Measurements from ENCODE around the gene DNM3. TPM values are rescaled to one million over a fixed set of nuclear protein-coding genes. Genes with fewer than 3 reads are reported as not detected.

DNM3 gene
- total RNA-seq, 1 donor from 2014 or later: 15.4 TPM

DNA sequence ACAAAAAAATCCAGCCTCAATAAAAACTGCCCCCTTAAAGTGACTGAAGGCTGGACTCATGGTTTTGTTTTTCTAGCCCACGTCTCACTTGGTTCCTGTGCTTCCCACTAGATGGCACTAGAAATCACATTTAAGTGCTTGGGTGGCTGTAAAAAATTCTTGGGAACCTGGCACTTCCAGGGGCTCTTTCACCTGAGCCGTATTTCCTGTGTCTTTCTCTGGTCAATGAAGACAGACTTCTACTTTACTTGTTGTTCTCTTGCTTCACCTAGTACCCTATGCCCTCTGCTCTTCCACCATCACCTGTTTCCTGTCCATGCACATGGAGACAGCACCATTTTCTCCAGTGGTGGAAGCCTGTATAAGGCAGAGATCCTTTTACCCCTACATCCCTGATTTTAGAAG lies 39.8 kb upstream of the DNM3 start:
- TF ChIP-seq, protein P1, sequence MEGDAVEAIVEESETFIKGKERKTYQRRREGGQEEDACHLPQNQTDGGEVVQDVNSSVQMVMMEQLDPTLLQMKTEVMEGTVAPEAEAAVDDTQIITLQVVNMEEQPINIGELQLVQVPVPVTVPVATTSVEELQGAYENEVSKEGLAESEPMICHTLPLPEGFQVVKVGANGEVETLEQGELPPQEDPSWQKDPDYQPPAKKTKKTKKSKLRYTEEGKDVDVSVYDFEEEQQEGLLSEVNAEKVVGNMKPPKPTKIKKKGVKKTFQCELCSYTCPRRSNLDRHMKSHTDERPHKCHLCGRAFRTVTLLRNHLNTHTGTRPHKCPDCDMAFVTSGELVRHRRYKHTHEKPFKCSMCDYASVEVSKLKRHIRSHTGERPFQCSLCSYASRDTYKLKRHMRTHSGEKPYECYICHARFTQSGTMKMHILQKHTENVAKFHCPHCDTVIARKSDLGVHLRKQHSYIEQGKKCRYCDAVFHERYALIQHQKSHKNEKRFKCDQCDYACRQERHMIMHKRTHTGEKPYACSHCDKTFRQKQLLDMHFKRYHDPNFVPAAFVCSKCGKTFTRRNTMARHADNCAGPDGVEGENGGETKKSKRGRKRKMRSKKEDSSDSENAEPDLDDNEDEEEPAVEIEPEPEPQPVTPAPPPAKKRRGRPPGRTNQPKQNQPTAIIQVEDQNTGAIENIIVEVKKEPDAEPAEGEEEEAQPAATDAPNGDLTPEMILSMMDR (IDR thresholded peaks at IDR 0.05): peak; percentile 79
- no peak overlapping the region for H3K27ac ChIP-seq
- no peak overlapping the region for H3K4me3 ChIP-seq
- DNase-seq: no peak
- peaks cover 12% of the 10 kb centered on the region for H3K4me1 ChIP-seq
- H3K27me3 ChIP-seq: no peaks in the 10 kb centered on the region
- intact Hi-C loops (cut with DNase I): loop anchor here (2.0 kb wide), 1 partner anchor 183 kb away; no protein-coding TSS in a partner anchor
- H3K36me3 ChIP-seq: peaks cover 15% of the 10 kb centered on the region
- ATAC-seq: peak; percentile 69
- H3K9me3 ChIP-seq: no peaks in the 10 kb centered on the region

DNA sequence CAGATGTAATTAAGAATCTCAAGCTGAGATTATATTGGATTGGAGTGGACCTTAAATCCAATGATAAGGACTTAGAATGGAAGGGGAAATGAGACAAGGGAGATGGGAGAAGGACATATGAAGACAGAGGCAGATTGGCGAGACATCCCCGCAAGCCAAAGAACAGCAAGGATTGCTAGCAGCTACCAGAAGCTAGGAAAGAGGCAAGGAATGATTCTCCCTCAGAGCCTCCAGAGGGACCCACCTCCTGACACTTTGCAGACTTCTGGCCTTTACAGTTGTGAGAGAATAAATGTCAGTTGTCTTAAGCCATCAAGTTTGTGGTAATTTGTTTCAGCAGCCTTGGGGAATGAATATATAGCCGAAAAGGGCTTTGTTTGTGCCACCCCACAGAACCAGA lies 39.1 kb upstream of the DNM3 start:
- TF ChIP-seq, protein P1 (IDR thresholded peaks at IDR 0.05): no peak

DNA sequence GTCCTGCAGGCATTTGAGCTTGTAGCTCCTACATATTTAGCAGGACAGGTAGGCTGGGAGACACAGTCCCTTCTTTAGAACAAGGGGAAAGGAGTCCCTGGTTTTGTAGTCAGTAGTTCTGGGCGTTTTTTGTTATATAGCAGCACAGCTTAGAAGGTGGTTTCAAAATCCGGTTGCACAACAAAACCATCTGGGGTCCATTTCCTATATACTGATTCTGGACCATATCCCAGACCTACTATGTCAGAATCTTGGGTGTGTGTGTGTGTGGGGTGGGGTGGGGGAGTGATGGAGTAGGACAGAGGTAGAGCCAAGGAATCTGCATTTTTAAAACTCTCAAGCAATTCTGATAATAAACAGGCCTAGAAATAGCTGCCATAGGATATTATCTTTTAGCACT lies 38.3 kb upstream of the DNM3 start:
- Histone ChIP-seq H3K9me3 (no peaks in the 10 kb centered on the region), H3K27me3 (no peaks in the 10 kb centered on the region), H3K4me3 (no peak overlapping the region), H3K36me3 (no peaks in the 10 kb centered on the region), H3K27ac (no peak overlapping the region), H3K4me1 (peaks cover 12% of the 10 kb centered on the region)
- ATAC-seq: no peak
- no peak for DNase-seq
- intact Hi-C loops (cut with DNase I): no loop called here
- TF ChIP-seq, protein P1 (IDR thresholded peaks at IDR 0.05): no peak

More for the DNA sequence above, 39.1 kb upstream of the DNM3 start:
- intact Hi-C loops (cut with DNase I): no loop called here
- Histone ChIP-seq H3K9me3 (no peaks in the 10 kb centered on the region), H3K4me3 (no peak overlapping the region), H3K27me3 (no peaks in the 10 kb centered on the region), H3K36me3 (peaks cover 8% of the 10 kb centered on the region), H3K4me1 (peaks cover 12% of the 10 kb centered on the region), H3K27ac (no peak overlapping the region)
- ATAC-seq (no peak), DNase-seq (no peak)

DNA sequence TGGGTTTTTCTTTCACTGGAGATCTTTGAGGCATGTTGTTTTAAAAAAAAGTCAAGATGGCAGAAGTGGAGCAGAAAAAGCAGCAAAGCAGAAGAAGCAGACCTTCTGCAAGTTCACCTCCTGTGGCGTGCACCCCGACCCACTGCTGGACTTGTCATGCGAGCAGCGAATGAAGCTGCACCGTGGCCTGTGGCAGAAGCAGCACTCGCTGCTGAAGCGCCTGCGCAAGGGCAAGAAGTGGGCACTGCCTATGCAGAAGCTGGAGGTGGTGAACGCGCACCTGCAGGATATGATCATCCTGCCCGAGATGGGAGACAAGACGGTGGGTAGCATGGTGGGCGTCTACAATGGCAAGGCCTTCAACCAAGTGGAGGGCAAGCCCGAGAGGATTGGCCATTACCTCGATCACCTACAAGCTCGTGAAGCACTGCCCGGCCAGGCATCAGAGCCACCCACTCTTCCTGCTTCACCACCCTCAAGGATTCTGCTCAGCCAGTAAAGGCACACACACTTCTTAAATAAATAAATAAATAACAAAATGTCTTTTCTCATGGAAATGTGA lies 37.8 kb upstream of the DNM3 start:
- Histone ChIP-seq H3K36me3 (no peaks in the 10 kb centered on the region), H3K27me3 (no peaks in the 10 kb centered on the region), H3K4me3 (no peak overlapping the region), H3K9me3 (no peaks in the 10 kb centered on the region), H3K4me1 (peaks cover 12% of the 10 kb centered on the region), H3K27ac (no peak overlapping the region)
- DNase-seq: no peak
- intact Hi-C loops (cut with DNase I): no loop called here
- TF ChIP-seq, protein P1 (IDR thresholded peaks at IDR 0.05): no peak
- ATAC-seq: no peak

DNA sequence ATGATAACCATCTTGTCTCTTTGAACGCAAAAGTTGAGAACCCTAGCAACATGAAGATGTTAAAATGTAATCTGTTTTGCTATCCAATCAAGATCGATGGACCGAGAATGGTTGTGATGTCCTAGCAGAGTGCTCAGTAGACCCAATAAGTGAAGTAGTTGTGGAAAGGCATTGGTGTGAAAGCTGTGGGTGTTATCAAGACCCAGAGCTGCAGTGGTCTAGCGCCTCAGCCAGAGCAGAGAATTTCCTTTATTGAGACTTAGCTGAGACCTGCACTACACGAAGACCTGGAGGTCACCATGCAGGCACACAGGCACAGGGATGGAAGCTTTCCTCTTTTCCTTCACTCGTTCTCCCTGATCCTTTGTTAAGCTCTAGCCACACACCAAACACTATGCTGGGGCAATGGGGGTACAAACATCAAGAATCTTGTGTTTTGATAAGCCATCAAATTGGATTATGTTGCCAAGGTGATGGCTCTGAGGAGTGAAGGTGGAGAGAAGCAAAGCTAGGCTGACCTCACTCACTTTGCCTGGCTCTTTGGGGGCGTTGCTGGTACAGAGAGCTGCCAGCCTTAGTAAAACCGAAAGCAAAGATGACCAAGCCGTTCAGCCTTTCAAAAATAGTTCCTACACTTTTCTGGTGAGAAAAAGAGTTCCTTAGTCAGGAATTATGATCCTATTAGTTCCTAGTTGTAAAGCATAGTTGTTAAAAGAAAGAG lies 35.7 kb upstream of the DNM3 start:
- Histone ChIP-seq H3K27ac (peak overlapping the region; percentile 18), H3K4me3 (peak overlapping the region; percentile 12), H3K27me3 (no peaks in the 10 kb centered on the region), H3K9me3 (no peaks in the 10 kb centered on the region), H3K4me1 (peaks cover 12% of the 10 kb centered on the region), H3K36me3 (no peaks in the 10 kb centered on the region)
- DNase-seq: no peak
- ATAC-seq: peak; percentile 60
- intact Hi-C loops (cut with DNase I): no loop called here
- TF ChIP-seq, protein P1 (IDR thresholded peaks at IDR 0.05): no peak

Data from upper lobe of right lung (tissue), 1 donor.